HG03103 (cell line): ENCODE results near the gene GARIN1A.

Source experiments
- ATAC-seq: cut with Tn5 transposase; IDR thresholded peaks from one replicate; pipeline ENCODE4 v1.9.1; 2021; ENCODE audit warnings: low read depth; ENCODE audit not compliant: unreplicated experiment

The GARIN1A gene

DNA sequence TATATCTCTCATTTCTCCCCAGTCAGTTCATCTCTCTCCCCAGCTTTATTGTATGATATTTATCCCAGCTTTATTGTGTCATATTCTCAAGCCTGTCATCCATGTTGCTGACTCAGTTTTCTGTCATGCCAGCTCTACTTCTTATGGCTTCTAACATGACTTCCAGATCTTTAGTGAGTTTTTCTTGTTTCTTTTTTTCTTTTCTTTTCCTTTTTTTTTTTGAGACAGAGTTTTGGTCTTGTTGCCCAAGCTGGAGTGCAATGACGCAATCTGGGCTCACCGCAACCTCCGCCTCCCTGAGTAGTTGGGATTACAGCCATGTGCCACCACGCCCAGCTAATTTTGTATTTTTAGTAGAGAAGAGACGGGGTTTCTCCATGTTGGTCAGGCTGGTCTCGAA lies 38.4 kb downstream of the GARIN1A start:
- ATAC-seq: no peak

DNA sequence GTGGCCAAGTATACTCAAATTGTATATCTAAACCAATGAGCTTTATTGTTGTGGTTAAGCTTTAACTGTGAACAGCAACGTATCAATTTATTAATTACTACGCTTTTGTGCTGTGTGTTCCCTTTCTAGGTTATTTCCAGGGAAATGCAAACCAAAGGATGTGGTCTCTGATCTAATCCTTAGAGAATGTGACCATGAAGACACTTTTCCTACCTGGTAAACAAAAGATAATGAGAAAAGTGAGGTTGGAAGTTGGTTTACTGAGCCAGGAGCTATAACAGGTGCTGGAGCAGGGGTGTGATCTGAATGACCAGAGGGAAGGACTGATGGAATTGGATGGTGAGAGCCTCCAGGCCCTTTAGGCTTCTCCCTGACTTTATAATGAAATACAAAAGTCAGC lies 41.7 kb downstream of the GARIN1A start:
- no peak for ATAC-seq

DNA sequence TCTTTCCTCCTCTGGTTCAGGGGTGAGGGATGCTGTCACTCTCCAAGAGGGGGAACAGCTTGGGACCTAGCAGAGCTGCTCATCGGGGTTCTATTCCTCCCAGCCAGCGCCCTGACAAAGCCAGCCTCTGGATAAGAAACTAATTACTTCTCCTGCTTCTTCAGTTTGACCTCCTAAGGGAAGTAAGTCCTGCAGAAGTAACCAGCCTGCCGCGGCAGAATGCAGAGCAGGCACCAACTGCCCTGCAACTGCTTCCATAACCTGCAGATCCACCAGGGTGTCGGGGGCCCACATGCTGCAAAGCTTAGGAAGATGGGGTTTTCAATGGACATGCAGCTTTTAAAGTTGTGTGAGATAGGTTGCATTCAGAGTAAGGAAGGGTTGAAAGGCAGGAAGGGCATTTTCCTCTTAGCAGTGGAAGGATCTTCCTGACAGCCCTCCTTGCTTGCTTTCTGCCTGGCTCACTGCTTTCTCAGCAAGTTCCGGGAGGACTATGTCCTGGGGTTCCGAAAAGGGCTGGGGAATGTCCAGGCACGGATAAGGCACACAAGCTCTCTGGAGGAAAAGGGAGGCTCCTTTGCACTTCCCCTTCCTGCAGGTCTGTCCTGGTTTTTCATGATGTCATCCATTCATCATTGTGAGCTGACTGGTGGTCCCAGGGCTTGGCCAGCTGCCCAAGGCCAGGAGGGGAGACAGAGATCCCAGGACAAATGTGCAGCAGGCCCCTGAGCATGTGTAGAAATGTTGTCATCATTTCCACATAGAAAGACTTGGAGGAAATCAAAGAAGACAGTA lies 42.8 kb downstream of the GARIN1A start:
- ATAC-seq: no peak

DNA sequence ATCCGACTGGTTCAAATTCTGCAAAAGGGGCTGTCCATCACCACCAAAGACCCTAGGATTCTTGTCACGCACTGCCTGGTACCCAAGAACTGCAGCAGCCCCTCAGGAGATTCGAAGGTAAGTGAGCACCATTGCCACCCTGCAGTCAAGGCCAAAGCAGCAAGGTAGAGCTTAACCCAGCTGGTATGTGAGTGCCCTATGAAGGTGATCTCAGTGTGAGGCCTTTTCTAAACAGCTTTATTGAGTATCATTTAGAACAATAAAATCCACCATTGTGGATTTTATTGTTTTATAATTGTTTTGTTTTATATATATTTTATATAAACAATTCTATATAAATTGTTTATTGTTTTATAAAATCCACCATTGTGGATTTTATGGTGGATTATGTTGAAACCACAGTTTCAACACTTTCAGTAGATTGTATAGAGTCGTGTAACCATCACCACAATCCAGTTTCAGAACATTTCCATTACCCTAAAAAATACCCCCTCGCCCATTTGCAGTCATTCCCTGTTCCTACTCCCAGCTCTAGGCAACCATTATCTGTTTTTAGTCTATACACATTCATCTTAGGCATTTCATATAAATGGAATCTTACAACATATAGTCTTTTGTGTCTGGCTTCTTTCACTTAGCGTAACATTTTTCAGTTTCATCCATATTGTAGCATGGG lies 47.0 kb downstream of the GARIN1A start:
- ATAC-seq: no peak

DNA sequence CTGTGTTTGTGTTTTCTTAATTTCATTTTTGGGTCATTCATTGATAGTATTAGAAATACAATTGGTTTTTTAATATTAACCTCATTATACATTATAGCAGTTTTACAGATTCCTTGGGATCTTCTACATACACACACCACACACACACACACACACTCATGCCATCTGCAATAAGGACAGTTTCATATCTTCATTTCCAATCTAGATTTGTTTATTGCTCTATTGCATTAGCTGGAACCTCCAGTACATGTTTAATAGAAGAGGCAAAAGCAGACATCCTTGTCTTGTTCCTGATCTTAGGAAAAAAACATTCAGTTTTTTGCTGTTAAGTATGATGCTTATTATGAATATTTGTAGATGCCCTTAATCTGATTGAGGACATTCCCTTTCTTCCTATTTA lies 49.3 kb downstream of the GARIN1A start:
- no peak for ATAC-seq
